HEK293 (cell line): ENCODE data around the gene FILIP1L.

ENCODE experiments used
- CTCF ChIA-PET: fragments of 350-600 bp; formaldehyde crosslinking; extraction: SDS; loops from one replicate; lab custom pipeline; 2021; ENCODE audit warnings: antibody characterized with exemption; lab: Yijun Ruan, JAX
- POLR2A ChIA-PET: fragments of 300-600 bp; formaldehyde crosslinking; extraction: SDS; loops from one replicate; lab custom pipeline; 2020; ENCODE audit warnings: antibody characterized with exemption, inconsistent platforms; lab: Yijun Ruan, JAX
- H3K27ac ChIP-seq: fragments of 200-500 bp; sonication (Bioruptor generic); 2 replicates; pipeline ENCODE4 v1.5.1; 2014; ENCODE audit warnings: low read depth, low read length, control low read depth, inconsistent platforms; ENCODE audit errors: extremely low read depth
- H3K36me3 ChIP-seq, 2 experiments: fragments of 200-500 bp in 1 of 2; sonication (Bioruptor generic) in 1 of 2; 1 replicate in 1 of 2; 2 replicates in 1 of 2; pipeline ENCODE4 v1.5.1; 2014 to 2017; ENCODE audit warnings: inconsistent platforms in 2 of 2, low read length in 2 of 2; ENCODE audit not compliant: control insufficient read depth in 2 of 2, insufficient read depth in 1 of 2
- H3K4me1 ChIP-seq: fragments of 200-500 bp; sonication (Bioruptor generic); 2 replicates; pipeline ENCODE4 v1.5.1; 2014; ENCODE audit warnings: mild to moderate bottlenecking, low read length, inconsistent platforms; ENCODE audit not compliant: control insufficient read depth, insufficient read depth
- H3K4me3 ChIP-seq: 2 replicates; pipeline ENCODE4 v1.5.1; 2011; ENCODE audit warnings: low read depth, mild to moderate bottlenecking, control low read depth, low read length, moderate library complexity
- H3K9me3 ChIP-seq: fragments of 200-500 bp; sonication (Bioruptor generic); 2 replicates; pipeline ENCODE4 v1.5.1; 2014; ENCODE audit warnings: low read depth, low read length, inconsistent platforms; ENCODE audit not compliant: control insufficient read depth, insufficient read depth
- GFI1B ChIP-seq: fragments of 450-650 bp; formaldehyde crosslinking; IDR thresholded peaks from 2 replicates; pipeline ENCODE4 v1.5.1; 2016; ENCODE audit warnings: missing biosample characterization, missing genetic modification characterization
- KLF7 ChIP-seq: fragments of 450-650 bp; formaldehyde crosslinking; IDR thresholded peaks from 2 replicates; pipeline ENCODE4 v1.5.1; 2016; ENCODE audit warnings: missing biosample characterization, missing genetic modification characterization, borderline replicate concordance
- MYNN ChIP-seq: fragments of 450-650 bp; formaldehyde crosslinking; IDR thresholded peaks from 2 replicates; pipeline ENCODE4 v1.5.1; 2016; ENCODE audit warnings: missing biosample characterization, missing genetic modification characterization, borderline replicate concordance
- SP3 ChIP-seq: fragments of 450-650 bp; formaldehyde crosslinking; IDR thresholded peaks from 2 replicates; pipeline ENCODE4 v1.5.1; 2016; ENCODE audit warnings: missing biosample characterization, missing genetic modification characterization
- YY1 ChIP-seq: fragments of 450-650 bp; formaldehyde crosslinking; IDR thresholded peaks from 2 replicates; pipeline ENCODE4 v1.5.1; 2018; ENCODE audit warnings: missing biosample characterization, missing genetic modification characterization
- ZBTB10 ChIP-seq: fragments of 450-650 bp; formaldehyde crosslinking; IDR thresholded peaks from 2 replicates; pipeline ENCODE4 v1.5.1; 2016; ENCODE audit warnings: missing biosample characterization, missing genetic modification characterization
- ZFP41 ChIP-seq: fragments of 450-650 bp; formaldehyde crosslinking; IDR thresholded peaks from 2 replicates; pipeline ENCODE4 v1.5.1; 2016; ENCODE audit warnings: missing biosample characterization, missing genetic modification characterization, borderline replicate concordance
- ZIC2 ChIP-seq: fragments of 450-650 bp; formaldehyde crosslinking; IDR thresholded peaks from 2 replicates; pipeline ENCODE4 v1.5.1; 2016; ENCODE audit warnings: missing biosample characterization, missing genetic modification characterization
- ZNF140 ChIP-seq: fragments of 450-650 bp; formaldehyde crosslinking; IDR thresholded peaks from 2 replicates; pipeline ENCODE4 v1.5.1; 2016; ENCODE audit warnings: missing biosample characterization, missing genetic modification characterization
- ZNF169 ChIP-seq: fragments of 450-650 bp; formaldehyde crosslinking; IDR thresholded peaks from 2 replicates; pipeline ENCODE4 v1.5.1; 2016; ENCODE audit warnings: missing biosample characterization, missing genetic modification characterization
- ZNF174 ChIP-seq: fragments of 450-650 bp; formaldehyde crosslinking; IDR thresholded peaks from 2 replicates; pipeline ENCODE4 v1.5.0; 2017; ENCODE audit warnings: missing biosample characterization, mild to moderate bottlenecking, missing genetic modification characterization
- ZNF184 ChIP-seq: fragments of 450-650 bp; IDR thresholded peaks from 2 replicates; pipeline ENCODE4 v1.5.1; 2018; ENCODE audit warnings: missing biosample characterization, mild to moderate bottlenecking, missing genetic modification characterization
- ZNF266 ChIP-seq: fragments of 450-650 bp; formaldehyde crosslinking; IDR thresholded peaks from 2 replicates; pipeline ENCODE4 v1.5.1; 2016; ENCODE audit warnings: missing biosample characterization, missing genetic modification characterization, low read depth
- ZNF426 ChIP-seq: fragments of 450-650 bp; formaldehyde crosslinking; IDR thresholded peaks from 2 replicates; pipeline ENCODE4 v1.5.1; 2017; ENCODE audit warnings: missing biosample characterization, missing genetic modification characterization, mild to moderate bottlenecking, inconsistent platforms, moderate library complexity
- ZNF514 ChIP-seq: fragments of 450-650 bp; formaldehyde crosslinking; IDR thresholded peaks from 2 replicates; pipeline ENCODE4 v1.5.1; 2016; ENCODE audit warnings: missing biosample characterization, missing genetic modification characterization
- ZNF585B ChIP-seq: fragments of 450-650 bp; formaldehyde crosslinking; IDR thresholded peaks from 2 replicates; pipeline ENCODE4 v1.5.1; 2016; ENCODE audit warnings: missing biosample characterization, missing genetic modification characterization
- ZNF623 ChIP-seq: fragments of 450-650 bp; formaldehyde crosslinking; IDR thresholded peaks from 2 replicates; pipeline ENCODE4 v1.5.1; 2016; ENCODE audit warnings: missing biosample characterization, missing genetic modification characterization
- ZNF629 ChIP-seq: fragments of 450-650 bp; formaldehyde crosslinking; IDR thresholded peaks from 2 replicates; pipeline ENCODE4 v1.5.1; 2017; ENCODE audit warnings: missing biosample characterization, missing genetic modification characterization
- ZNF639 ChIP-seq: fragments of 450-650 bp; formaldehyde crosslinking; IDR thresholded peaks from 2 replicates; pipeline ENCODE4 v1.5.1; 2016; ENCODE audit warnings: missing biosample characterization, missing genetic modification characterization
- ZNF645 ChIP-seq: fragments of 450-650 bp; formaldehyde crosslinking; IDR thresholded peaks from 2 replicates; pipeline ENCODE4; 2016; ENCODE audit warnings: missing biosample characterization, missing genetic modification characterization
- ZNF677 ChIP-seq: fragments of 450-650 bp; IDR thresholded peaks from 2 replicates; pipeline ENCODE4 v1.5.0; 2018; ENCODE audit warnings: missing biosample characterization, mild to moderate bottlenecking, missing genetic modification characterization, moderate library complexity

The FILIP1L gene

GRCh38 chr3:100160521-100160920 is 46.2 kb upstream of the FILIP1L start:
- H3K9me3 ChIP-seq: no peaks in the 10 kb centered on the region
- no peaks in the 10 kb centered on the region for H3K36me3 ChIP-seq
- no peak overlapping the region for H3K4me3 ChIP-seq
- TF ChIP-seq ZNF514 (tag by site-specific recombination): no peak
- POLR2A ChIA-PET: no interaction called here
- H3K4me1 ChIP-seq: no peaks in the 10 kb centered on the region
- CTCF ChIA-PET: interaction anchor here (1.1 kb wide), 1 partner anchor 10 kb away, joined by 3 read pairs; no protein-coding TSS in a partner anchor
- H3K27ac ChIP-seq: no peak overlapping the region

- Histone ChIP-seq H3K4me3 (no peak overlapping the region), H3K36me3 (no peaks in the 10 kb centered on the region), H3K27ac (no peak overlapping the region), H3K4me1 (no peaks in the 10 kb centered on the region), H3K9me3 (no peaks in the 10 kb centered on the region)
- ChIA-PET POLR2A (no interaction called here), CTCF (no interaction called here)
- TF ChIP-seq SP3 (tag by site-specific recombination) (no peak), ZFP41 (no peak), ZNF585B (no peak), ZBTB10 (tag by site-specific recombination) (no peak), YY1 (tag by site-specific recombination) (no peak), ZNF629 (no peak), ZNF623 (tag by site-specific recombination) (no peak), MYNN (no peak), ZIC2 (tag by site-specific recombination) (no peak), ZNF266 (no peak), ZNF174 (tag by site-specific recombination) (no peak), ZNF677 (tag by site-specific recombination) (no peak), ZNF169 (tag by site-specific recombination) (no peak)
These were observed 45.2 kb upstream of the FILIP1L start for GRCh38 chr3:100159331-100160153.

GRCh38 chr3:100158918-100159330 is 44.6 kb upstream of the FILIP1L start:
- Histone ChIP-seq H3K9me3 (no peaks in the 10 kb centered on the region), H3K36me3 (no peaks in the 10 kb centered on the region), H3K4me1 (no peaks in the 10 kb centered on the region), H3K4me3 (no peak overlapping the region), H3K27ac (no peak overlapping the region)
- ChIA-PET POLR2A (no interaction called here), CTCF (no interaction called here)
- no peak for TF ChIP-seq ZNF639 (tag by site-specific recombination)
- no peak for TF ChIP-seq ZNF184
- TF ChIP-seq ZNF140 (tag by site-specific recombination): no peak
- no peak for TF ChIP-seq GFI1B (tag by site-specific recombination)
- TF ChIP-seq ZNF623 (tag by site-specific recombination): no peak
- no peak for TF ChIP-seq KLF7 (tag by site-specific recombination)
- no peak for TF ChIP-seq ZNF426 (tag by site-specific recombination)
- TF ChIP-seq ZNF645 (tag by site-specific recombination): no peak
- TF ChIP-seq, all 188 proteins: peak for 0
